ENCODE data around the gene HMOX1.
"Not testable (repeated sequence)": the region's sequence is repeated elsewhere in the genome, so short reads cannot be mapped to it uniquely, and the experiment has no call there.

Gene HMOX1

GRCh38 chr22:35381424-35382009, 621 bp downstream of the HMOX1 start:
- peak in 1 of 2 experiments; percentile 8 for DNase-seq

GRCh38 chr22:35383679-35384071, 2.8 kb downstream of the HMOX1 start:
- no peak for DNase-seq

DNA sequence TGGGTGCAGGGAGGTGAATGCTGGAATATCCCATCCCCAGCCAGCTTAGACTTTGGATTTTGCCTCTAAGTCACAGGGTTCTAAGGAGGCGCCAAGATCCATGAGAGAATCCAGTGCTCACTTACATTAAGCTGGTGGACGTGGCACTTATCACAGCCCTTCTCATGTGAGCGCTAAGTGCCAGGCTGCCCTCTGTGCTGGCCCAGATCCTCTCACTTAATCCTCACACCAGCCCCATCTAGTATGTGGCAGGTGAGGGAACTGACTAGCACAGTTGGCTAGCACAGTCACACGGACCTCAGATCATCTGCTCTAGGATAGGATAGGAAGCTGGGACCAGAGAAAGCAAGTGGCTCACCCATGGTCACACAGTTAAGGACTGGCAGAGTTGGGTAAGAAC, 3.6 kb downstream of the HMOX1 start:
- DNase-seq, result no peak

GRCh38 chr22:35384975-35385588, 4.2 kb downstream of the HMOX1 start:
- DNase-seq, result no peak

DNA sequence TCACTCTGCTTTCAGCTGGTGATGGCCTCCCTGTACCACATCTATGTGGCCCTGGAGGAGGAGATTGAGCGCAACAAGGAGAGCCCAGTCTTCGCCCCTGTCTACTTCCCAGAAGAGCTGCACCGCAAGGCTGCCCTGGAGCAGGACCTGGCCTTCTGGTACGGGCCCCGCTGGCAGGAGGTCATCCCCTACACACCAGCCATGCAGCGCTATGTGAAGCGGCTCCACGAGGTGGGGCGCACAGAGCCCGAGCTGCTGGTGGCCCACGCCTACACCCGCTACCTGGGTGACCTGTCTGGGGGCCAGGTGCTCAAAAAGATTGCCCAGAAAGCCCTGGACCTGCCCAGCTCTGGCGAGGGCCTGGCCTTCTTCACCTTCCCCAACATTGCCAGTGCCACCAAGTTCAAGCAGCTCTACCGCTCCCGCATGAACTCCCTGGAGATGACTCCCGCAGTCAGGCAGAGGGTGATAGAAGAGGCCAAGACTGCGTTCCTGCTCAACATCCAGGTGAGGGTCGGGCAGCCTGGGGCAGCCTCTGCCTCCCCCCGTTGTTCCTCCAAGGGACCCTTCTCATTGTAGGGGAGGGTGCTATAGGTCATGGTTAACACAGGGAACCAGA, 5.9 kb downstream of the HMOX1 start:
- DNase-seq, result no peak

DNA sequence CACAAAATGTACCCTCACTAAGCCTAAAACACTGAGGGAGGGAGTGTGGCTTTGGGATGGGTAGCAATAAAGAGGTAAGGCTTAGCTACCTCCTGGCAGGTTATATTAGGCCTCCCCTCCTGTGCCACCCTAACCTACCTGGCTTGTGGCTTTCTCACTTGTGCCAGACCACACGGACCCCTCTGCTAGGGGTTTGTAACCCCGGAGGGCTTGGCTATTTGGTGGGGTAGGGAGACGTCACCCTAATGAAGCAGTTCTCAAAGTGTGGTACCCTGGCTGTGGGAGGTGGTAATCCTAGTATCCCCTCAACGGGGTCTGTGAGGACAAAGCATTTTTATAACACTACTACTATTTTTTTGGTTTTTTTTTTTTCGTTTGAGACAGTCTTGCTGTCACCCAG, 10.0 kb downstream of the HMOX1 start:
- DNase-seq, result no peak

DNA sequence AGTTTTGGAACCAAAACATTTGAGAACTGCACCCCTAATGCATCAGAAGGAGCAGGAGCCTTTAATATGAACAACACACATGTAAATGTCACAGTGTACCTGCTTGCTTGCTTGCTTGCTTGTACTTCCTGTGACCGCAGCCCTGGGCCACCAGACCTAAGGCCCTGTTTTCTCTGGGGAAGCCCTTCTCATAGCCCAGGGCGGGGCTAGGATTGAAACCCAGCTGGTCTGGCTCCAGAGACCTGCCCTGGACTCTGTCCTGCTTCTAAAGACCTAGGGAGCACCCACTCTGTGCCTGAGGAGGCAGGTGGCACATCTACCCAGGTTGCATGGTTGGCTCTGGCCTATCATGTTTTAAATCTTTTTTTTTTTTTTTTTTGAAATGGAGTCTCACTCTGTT, 11.5 kb downstream of the HMOX1 start:
- no peak for DNase-seq

DNA sequence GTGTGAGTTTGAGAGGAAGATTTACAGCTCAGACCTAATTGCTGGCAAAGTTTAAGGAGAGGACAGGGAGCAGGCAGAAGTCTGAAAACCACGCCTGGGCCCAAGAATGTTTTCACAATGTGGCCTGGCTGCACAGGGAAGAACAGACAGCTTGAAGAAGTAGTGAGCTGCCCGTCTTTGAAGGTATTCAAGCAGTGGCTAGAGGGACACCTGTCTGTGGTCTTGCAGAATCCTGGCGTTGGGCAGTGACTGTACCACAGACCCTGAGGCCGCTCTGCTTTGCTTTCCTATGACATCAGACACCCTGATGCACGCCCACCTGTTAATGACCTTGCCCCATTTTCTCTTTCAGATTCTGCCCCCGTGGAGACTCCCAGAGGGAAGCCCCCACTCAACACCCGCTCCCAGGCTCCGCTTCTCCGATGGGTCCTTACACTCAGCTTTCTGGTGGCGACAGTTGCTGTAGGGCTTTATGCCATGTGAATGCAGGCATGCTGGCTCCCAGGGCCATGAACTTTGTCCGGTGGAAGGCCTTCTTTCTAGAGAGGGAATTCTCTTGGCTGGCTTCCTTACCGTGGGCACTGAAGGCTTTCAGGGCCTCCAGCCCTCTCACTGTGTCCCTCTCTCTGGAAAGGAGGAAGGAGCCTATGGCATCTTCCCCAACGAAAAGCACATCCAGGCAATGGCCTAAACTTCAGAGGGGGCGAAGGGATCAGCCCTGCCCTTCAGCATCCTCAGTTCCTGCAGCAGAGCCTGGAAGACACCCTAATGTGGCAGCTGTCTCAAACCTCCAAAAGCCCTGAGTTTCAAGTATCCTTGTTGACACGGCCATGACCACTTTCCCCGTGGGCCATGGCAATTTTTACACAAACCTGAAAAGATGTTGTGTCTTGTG, 12.5 kb downstream of the HMOX1 start:
- no peak for DNase-seq

DNA sequence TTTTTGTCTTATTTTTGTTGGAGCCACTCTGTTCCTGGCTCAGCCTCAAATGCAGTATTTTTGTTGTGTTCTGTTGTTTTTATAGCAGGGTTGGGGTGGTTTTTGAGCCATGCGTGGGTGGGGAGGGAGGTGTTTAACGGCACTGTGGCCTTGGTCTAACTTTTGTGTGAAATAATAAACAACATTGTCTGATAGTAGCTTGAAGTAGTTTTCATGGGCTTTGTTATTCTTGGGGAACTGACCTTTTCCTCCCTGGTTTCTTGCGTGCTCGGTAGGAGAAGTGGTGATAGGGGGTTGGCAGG, 13.1 kb downstream of the HMOX1 start:
- no peak for DNase-seq

DNA sequence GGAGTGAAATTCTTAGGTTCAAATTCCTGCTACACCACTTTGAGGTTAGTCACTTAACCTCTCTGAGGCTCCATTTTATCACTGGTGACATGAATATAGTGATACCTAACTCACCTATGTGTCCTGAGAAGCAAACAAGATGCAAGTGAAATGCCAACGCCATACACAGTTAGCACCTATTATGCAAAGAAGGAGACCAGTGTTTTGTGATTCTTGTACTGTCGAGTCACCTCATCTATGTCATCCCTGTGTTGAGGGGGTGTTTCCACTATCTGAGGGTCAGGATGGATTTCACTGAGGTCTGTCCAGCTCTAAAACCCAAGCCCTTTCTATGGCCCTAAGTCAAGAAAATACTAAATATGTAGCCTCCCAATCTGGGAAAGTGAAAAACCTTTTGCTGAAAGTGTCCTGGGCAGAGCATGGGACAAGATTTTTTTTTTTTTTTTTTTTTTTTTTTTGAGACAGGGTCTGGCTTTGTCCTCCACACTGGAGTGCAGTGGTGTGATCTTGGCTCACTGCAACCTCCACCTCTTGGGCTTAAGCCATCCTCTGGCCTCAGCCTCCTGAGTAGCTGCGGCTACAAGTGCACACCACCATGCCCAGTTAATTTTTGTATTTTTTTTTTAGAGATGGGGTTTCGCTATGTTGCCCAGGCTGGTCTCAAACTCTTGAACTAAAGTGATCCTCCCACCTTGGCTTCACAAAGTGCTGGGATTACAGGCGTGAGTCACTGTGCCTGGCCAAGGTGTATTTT, 14.1 kb downstream of the HMOX1 start:
- DNase-seq, result no peak

DNA sequence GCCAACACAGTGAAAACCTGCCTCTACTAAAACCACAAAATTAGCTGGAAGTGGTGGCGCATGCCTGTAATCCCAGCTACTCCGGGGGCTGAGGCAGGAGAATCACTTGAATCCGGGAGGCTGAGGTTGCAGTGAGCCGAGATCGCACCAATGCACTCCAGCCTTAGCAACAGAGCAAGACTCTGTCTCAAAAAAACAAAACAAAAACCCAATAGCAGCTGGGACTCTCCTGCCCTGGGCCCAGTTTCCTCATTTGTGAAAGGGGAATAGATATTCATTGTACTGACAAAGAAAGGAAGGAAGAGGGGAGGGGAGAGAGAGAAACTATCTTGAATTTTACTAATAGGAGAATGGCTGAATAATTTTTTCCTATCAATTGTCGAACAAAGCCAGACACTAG, 15.7 kb downstream of the HMOX1 start:
- DNase-seq, result not testable (repeated sequence)

GRCh38 chr22:35397095-35397904, 16.4 kb downstream of the HMOX1 start:
- no peak for DNase-seq

DNA sequence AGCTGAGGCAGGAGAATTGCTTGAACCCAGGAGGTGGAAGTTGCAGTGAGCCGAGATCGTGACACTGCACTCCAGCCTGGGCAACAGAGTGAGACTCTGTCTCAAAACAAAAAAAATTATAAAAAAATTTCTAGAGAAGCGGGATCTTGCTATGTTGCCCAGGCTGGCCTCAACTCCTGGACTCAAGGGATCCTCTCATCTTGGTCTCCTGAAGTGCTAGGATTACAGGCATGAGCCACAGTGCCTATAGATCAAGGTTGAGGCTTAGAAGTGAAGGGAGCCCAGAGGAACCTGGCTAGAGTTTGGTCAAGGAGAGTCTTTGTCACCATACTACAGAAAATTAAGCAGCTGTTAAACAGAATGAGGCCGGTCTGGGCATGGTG, 17.7 kb downstream of the HMOX1 start:
- DNase-seq, result no peak

GRCh38 chr22:35399114-35399677, 18.3 kb downstream of the HMOX1 start:
- DNase-seq, result peak; percentile 27 to 35

- peak; percentile 96 to 98 for DNase-seq
Measured at GRCh38 chr22:35399678-35400500, 19.0 kb downstream of the HMOX1 start, which contains the start of gene MCM5. TSS of gene MCM5 (plus strand) at chr22:35400140. CDS start at chr22:35400439, 299 bp downstream.

DNA sequence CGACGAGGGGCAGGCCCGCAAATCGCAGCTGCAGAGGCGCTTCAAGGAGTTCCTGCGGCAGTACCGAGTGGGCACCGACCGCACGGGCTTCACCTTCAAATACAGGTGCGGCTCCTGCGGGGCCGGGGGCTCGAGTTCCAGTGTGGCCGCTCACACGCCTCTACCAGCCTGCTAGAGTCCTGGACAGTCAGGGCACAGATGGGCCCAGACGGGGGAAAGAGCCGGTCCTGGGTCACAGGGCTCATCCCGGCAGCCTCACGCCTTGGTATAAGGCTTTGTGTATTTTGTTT, 19.6 kb downstream of the HMOX1 start:
- peak; percentile 17 to 41 for DNase-seq

GRCh38 chr22:35401863-35402262, 21.0 kb downstream of the HMOX1 start:
- no peak for DNase-seq

DNA sequence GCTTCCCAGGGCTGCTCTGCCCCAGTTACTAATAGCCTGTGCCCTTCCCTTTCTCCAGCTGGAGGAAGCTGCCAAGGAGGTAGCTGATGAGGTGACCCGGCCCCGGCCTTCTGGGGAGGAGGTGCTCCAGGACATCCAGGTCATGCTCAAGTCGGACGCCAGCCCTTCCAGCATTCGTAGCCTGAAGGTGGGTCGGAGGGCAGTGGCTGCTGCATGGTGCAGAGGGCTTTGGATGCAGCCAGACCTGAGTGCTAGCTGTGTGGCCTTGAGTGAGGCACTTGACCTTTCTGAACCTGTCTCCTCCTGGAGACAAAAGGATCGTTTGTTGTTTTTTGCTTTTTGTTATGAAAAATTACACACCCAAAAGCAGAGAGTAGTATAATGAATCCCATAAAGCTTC, 22.5 kb downstream of the HMOX1 start:
- DNase-seq, result no peak

- DNase-seq, result no peak
Measured at GRCh38 chr22:35404176-35404575, 23.3 kb downstream of the HMOX1 start.

DNA sequence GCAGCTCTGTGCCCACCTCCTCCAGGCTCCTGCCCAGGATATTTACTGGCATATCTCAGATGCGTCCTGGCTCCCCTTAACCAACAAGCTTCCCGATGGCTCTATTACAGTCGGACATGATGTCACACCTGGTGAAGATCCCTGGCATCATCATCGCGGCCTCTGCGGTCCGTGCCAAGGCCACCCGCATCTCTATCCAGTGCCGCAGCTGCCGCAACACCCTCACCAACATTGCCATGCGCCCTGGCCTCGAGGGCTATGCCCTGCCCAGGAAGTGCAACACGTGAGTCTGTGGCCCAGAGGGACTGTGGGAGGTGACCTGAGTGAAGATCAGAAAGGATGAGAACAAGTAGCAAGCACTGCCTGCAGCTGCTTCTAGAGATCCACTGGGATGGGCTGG, 25.5 kb downstream of the HMOX1 start:
- no peak for DNase-seq

- DNase-seq, result no peak
Measured at GRCh38 chr22:35407362-35407761, 26.5 kb downstream of the HMOX1 start.
